Uterus (tissue), 2 donors: ENCODE measurements around the gene RBM38.

Source experiments
- POLR2A ChIP-seq, 2 donors: fragments of 450-650 bp; IDR thresholded peaks; one replicate each; pipeline ENCODE4 v1.6.1; 2016; ENCODE audit warnings: antibody characterized with exemption in 2 of 2, mild to moderate bottlenecking in 1 of 2, moderate library complexity in 1 of 2
- TF ChIP-seq, protein P1 (sequence below), 4 experiments: fragments of 200-600 bp in 2 of 4; fragments of 450-650 bp in 2 of 4; sonication (generic) in 2 of 4; IDR thresholded peaks; one replicate each; pipeline ENCODE4 v1.5.1; 2016 to 2019; ENCODE audit warnings: antibody characterized with exemption in 4 of 4, mild to moderate bottlenecking in 2 of 4, moderate library complexity in 1 of 4

DNA sequence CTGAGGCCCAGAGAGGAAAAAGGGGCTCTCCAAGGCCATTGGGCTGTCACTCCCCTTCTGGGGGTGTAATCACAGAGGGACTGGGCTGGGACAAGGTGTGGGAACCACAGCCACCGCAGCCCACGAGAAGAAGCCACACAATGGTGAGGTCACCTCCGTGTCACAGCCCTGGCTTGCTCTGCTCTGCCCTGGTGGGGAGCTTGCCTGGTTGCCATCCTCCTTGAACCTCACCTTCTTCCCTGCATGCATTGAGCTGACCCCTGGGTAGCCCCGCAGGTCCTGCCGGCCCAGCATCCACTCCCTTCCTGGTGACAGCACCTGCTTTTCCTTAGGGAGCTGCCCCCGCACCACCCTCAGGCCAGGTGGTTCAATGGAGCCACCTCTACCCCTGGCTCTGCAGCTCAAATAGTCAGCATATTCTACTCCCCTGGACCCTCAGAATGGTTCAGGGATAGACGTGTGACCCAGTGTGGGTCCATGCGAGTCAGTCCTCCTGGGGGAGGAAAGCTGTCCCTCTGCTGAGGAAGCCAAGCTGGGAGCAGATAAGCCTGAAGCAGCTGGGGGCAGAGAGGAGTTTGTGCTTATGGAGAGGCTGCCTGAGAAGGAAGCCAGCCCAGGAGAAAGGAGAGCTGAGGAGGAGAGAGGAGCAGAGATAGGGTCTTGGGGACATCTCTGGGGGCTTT, 21.3 kb downstream of the RBM38 start:
- TF ChIP-seq, protein P1, sequence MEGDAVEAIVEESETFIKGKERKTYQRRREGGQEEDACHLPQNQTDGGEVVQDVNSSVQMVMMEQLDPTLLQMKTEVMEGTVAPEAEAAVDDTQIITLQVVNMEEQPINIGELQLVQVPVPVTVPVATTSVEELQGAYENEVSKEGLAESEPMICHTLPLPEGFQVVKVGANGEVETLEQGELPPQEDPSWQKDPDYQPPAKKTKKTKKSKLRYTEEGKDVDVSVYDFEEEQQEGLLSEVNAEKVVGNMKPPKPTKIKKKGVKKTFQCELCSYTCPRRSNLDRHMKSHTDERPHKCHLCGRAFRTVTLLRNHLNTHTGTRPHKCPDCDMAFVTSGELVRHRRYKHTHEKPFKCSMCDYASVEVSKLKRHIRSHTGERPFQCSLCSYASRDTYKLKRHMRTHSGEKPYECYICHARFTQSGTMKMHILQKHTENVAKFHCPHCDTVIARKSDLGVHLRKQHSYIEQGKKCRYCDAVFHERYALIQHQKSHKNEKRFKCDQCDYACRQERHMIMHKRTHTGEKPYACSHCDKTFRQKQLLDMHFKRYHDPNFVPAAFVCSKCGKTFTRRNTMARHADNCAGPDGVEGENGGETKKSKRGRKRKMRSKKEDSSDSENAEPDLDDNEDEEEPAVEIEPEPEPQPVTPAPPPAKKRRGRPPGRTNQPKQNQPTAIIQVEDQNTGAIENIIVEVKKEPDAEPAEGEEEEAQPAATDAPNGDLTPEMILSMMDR (IDR thresholded peaks at IDR 0.05) = no peak
- TF ChIP-seq POLR2A (IDR thresholded peaks at IDR 0.05) = no peak
